Measurements from ENCODE around the gene TRERF1. TPM values are rescaled to one million over a fixed set of nuclear protein-coding genes. Genes with fewer than 3 reads are reported as not detected.

TRERF1 gene
- total and polyA plus RNA-seq, 2 of the 8 experiments (the other 6 are each of a cell fraction or from before 2014, with no cell fraction given), result 10.8 to 21.5 TPM

GRCh38 chr6:42239333-42239732 lies 212.4 kb downstream of the TRERF1 start:
- Histone ChIP-seq H3K23ac (ENCODE audit: insufficient read length) (no peak overlapping the region), H3K14ac (ENCODE audit: insufficient read length) (no peak overlapping the region), H3K4me2 (ENCODE audit: insufficient read depth in 1 of 2, low read depth in 2 of 2, low read length in 2 of 2) (no peak overlapping the region), H3K4ac (replicated peaks; ENCODE audit: insufficient read length, low read depth, low read length) (no peak overlapping the region), H2BK120ac (replicated peaks; ENCODE audit: low read depth, low read length) (no peak overlapping the region), H3K18ac (ENCODE audit: extremely low read depth, low read length) (no peak overlapping the region), H3K27me3 (replicated peaks in 1 of 4; ENCODE audit: control insufficient read depth in 3 of 4, extremely low read depth in 1 of 4, insufficient read depth in 3 of 4, low read length in 3 of 4) (no peaks in the 10 kb centered on the region), H2AFZ (ENCODE audit: low read length) (no peak overlapping the region), H3K4me3 (ENCODE audit: extremely low read depth in 1 of 4, insufficient read depth in 2 of 4, low read depth in 3 of 4, low read length in 4 of 4) (no peak overlapping the region), H3K9ac (replicated peaks in 1 of 4; ENCODE audit: extremely low read depth in 1 of 4, low read depth in 3 of 4, low read length in 3 of 4) (no peak overlapping the region), H2BK20ac (ENCODE audit: low read length) (no peak overlapping the region), H3K23me2 (ENCODE audit: low read depth, low read length) (no peaks in the 10 kb centered on the region), H3K4me1 (replicated peaks in 1 of 4; ENCODE audit: control insufficient read depth in 3 of 4, insufficient read depth in 4 of 4, low read length in 3 of 4) (peaks cover 0 to 9% (median 4%) of the 10 kb centered on the region in 4 experiments; a peak in 6 of 7 replicates), H4K5ac (ENCODE audit: insufficient read length, low read depth, low read length) (no peak overlapping the region), H3K36me3 (ENCODE audit: control insufficient read depth in 2 of 4, insufficient read depth in 4 of 4, low read length in 3 of 4) (peaks cover 4 to 43% (median 17%) of the 10 kb centered on the region in 4 experiments; a peak in 7 of 8 replicates), H3K9me3 (ENCODE audit: insufficient read depth in 2 of 2, low read depth in 1 of 2, low read length in 1 of 2) (no peaks in the 10 kb centered on the region), H4K91ac (replicated peaks; ENCODE audit: insufficient read length, low read length) (no peak overlapping the region), H4K8ac (ENCODE audit: extremely low read depth, insufficient read depth, low read length) (no peak overlapping the region), H3K79me2 (ENCODE audit: control insufficient read depth in 1 of 2, insufficient read depth in 2 of 2, low read length in 2 of 2) (no peaks in the 10 kb centered on the region), H2BK5ac (ENCODE audit: low read depth, low read length) (no peak overlapping the region; the same call in 1 of the 2 replicates), H2BK15ac (ENCODE audit: low read length) (no peak overlapping the region), H2AK5ac (ENCODE audit: low read depth, low read length) (no peak overlapping the region), H3K56ac (replicated peaks; ENCODE audit: insufficient read length, low read depth, low read length) (no peak overlapping the region), H2BK12ac (ENCODE audit: low read depth, low read length) (no peak overlapping the region), H4K20me1 (replicated peaks in 1 of 2; ENCODE audit: control insufficient read depth in 1 of 2, insufficient read depth in 2 of 2, low read length in 2 of 2) (peaks cover 0 to 1% of the 10 kb centered on the region in 2 experiments), H3K79me1 (ENCODE audit: low read depth, low read length) (no peaks in the 10 kb centered on the region), H3K27ac (ENCODE audit: low read depth, low read length) (no peak overlapping the region)
- CTCF ChIA-PET (ENCODE audit: partially characterized antibody), result interaction anchor here (1.2 to 1.4 kb wide), 2 partner anchors 9 to 293 kb away, joined by 3 to 4 read pairs; no protein-coding TSS in a partner anchor
- DNase-seq (ENCODE audit: low read depth in 1 of 2, low spot score in 2 of 2) (no peak), FAIRE-seq (no peak)
- POLR2A ChIA-PET (ENCODE audit: partially characterized antibody), result interaction anchor here (0.9 kb wide), 1 partner anchor 9 kb away, joined by 4 read pairs; no protein-coding TSS in a partner anchor
- whole genome bisulfite sequencing, 2 experiments (ENCODE audit: extremely low coverage in 1 of 2, insufficient coverage in 1 of 2, insufficient read length in 1 of 2, insufficient replicate concordance in 2 of 2, low coverage in 1 of 2, low lambda C conversion rate in 2 of 2, missing lambda C conversion rate in 1 of 2), result 88% methylated on average over 5 of the region's 5 CpGs; no CpG with 5 or more reads in 1 of the 2 experiments
- TF ChIP-seq SP2 (IDR thresholded peaks at IDR 0.05; ENCODE audit: low read length) (no peak), BACH1 (IDR thresholded peaks at IDR 0.05; ENCODE audit: low read length) (no peak)

All from H1 (cell line).